HG03378 (cell line): ENCODE data around the gene ABHD5.
A peak's percentile ranks its signal among the peaks of the same experiment; 100 is the strongest.
"Not testable (repeated sequence)": the region's sequence is repeated elsewhere in the genome, so short reads cannot be mapped to it uniquely, and the experiment has no call there.

Experiments used
- ATAC-seq: cut with Tn5 transposase; IDR thresholded peaks from one replicate; pipeline ENCODE4 v1.9.1; 2021; ENCODE audit warnings: mild to moderate bottlenecking, moderate library complexity; ENCODE audit not compliant: unreplicated experiment

The ABHD5 gene

GRCh38 chr3:43690400-43691119 is at the start of gene ABHD5:
Gene ABHD5, plus strand, starts transcription at chr3:43690938. Its CDS starts 55 bp downstream, at chr3:43690993.
- peak; percentile 70 for ATAC-seq

GRCh38 chr3:43641306-43642114 is 49.2 kb upstream of the ABHD5 start:
- no peak for ATAC-seq

DNA sequence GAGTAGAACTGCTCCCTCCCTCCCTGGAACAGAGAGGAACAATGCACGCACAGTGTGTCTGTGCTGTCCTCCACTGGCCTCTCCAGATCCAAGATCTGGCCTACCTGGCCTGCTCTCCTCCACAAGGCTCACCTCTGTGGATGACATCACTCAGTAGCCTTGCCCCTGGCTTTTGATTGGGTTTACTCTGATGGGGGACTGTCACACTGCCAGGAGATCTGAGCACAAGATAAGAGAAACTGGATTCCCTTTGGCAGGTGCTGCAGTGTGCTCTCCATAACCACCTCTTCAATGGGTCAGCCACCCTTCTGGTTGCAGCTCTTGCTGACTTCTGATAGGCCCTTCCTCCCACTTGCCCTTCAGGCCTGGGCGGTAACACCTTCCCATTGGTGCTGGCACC is 46.3 kb upstream of the ABHD5 start:
- ATAC-seq, result no peak

- ATAC-seq, result no peak
Measured at GRCh38 chr3:43647331-43648166, 43.2 kb upstream of the ABHD5 start.

GRCh38 chr3:43648957-43649356 is 41.8 kb upstream of the ABHD5 start:
- no peak for ATAC-seq

- no peak for ATAC-seq
Measured at GRCh38 chr3:43649365-43649968, 41.3 kb upstream of the ABHD5 start.

GRCh38 chr3:43650345-43650744 is 40.4 kb upstream of the ABHD5 start:
- no peak for ATAC-seq

GRCh38 chr3:43656390-43656789 is 34.3 kb upstream of the ABHD5 start:
- ATAC-seq, result not testable (repeated sequence)

- ATAC-seq, result no peak
Measured at GRCh38 chr3:43659250-43659880, 31.4 kb upstream of the ABHD5 start.

DNA sequence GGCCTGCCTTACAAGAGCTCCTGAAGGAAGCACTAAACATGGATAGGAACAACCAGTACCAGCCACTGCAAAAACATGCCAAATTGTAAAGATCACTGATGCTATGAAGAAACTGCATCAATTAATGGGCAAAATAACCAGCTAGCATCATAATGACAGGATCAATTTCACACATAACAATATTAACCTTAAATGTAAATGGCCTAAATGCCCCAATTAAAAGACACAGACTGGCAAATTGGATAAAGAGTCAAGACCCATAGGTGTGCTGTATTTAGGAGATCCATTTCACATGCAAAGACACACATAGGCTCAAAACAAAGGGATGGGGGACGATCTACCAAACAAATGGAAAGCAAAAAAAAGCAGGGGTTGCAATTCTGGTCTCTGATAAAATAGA is 29.4 kb upstream of the ABHD5 start:
- not testable (repeated sequence) for ATAC-seq

DNA sequence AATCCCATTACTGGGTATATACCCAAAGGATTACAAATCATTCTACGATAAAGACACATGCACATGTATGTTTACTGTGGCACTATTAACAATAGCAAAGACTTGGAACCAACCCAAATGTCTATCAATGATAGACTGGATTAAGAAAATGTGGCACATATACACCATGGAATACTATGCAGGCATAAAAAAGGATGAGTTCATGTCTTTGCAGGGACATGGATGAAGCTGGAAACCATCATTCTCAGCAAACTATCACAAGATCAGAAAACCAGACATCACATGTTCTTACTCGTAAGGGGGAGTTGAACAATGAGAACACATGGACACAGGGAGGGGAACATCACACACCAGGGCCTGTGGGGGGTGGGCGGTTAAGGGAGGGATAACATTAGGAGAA is 25.7 kb upstream of the ABHD5 start:
- not testable (repeated sequence) for ATAC-seq

DNA sequence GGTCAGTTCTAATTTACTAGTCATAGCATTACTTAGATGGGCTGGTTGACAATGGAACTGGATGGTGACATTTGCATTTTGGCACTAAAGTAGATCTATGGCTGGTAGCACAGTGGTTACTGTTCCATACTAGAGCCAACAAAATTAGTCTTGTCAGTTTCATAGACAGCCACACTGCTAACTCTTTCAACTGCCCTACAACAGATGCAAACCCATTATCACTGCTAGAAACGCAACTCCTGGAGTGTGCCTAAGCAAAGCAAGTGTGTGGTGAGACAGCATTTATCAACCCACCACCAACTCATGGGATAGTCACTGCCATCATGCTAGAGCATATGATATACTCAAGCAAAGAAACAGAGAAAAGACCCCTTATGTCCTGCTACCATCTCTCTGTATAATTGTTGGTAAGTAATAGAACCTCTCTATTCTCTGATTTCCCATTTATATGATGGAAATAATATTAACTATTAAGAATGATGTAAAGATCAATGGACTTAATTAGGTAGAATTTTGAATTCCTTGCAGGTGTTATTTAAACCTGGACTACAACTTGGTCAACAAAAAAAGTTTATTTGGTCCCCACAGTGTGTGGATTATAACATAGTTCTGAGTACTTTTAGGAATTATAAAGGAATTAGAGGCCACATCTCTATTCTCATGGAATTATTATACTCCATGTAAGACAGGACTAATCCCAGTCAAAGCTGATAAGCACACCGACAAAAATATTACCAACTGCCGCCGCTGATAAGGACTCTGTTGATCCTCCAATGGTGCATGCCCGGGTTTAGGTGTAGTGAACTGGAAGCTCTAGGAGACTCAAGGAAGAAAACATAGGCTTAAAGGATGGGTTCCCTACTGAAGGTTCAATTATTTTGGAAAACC is 19.9 kb upstream of the ABHD5 start:
- ATAC-seq, result no peak

- ATAC-seq, result no peak
Measured at GRCh38 chr3:43674345-43675085, 16.2 kb upstream of the ABHD5 start.

DNA sequence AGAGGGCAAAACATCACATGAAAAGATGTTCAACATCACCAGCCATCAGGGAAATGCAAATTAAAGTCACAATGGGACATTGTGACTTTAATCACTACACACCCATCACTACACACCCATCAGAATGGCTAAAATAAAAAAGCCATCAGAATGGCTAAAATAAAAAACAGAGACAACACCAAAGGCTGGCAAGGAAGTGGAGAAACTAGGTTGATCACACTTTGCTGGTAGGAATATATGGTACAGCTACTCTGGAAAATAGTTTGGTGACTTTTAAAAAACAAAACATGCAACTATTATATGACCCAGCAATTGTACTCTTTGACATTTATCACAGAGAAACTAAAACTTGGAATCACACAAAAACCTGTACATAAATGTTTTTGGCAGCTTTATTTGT is 15.1 kb upstream of the ABHD5 start:
- no peak for ATAC-seq

DNA sequence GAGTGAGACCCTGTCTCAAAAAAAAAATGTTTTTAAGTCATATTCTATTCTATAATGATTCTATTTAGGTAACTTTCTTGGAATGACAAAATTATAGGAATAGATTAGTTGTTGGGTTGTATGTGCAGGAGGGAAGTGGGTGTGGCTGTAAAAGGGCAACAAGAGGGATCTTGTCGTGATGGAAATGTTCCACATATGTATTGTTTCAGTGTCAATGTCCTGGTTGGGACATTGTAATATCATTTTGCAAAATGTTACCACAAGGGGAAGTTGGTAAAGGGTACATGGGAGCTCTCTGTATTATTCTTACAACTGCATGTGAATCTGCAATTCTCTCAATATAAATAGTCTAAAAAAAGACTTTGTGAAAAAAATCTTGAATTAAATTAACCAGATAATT is 14.3 kb upstream of the ABHD5 start:
- no peak for ATAC-seq

- not testable (repeated sequence) for ATAC-seq
Measured at GRCh38 chr3:43678375-43678774, 12.4 kb upstream of the ABHD5 start.

GRCh38 chr3:43678887-43679449 is 11.8 kb upstream of the ABHD5 start:
- ATAC-seq, result not testable (repeated sequence)

GRCh38 chr3:43680857-43681256 is 9.9 kb upstream of the ABHD5 start:
- not testable (repeated sequence) for ATAC-seq
